B cell (primary cell): ENCODE results near the gene CAMTA1. TPM values are rescaled to one million over a fixed set of nuclear protein-coding genes. Genes with fewer than 3 reads are reported as not detected.

Experiments used
- ATAC-seq: fragments of 200-7000 bp; cut with Tn5 transposase; one replicate; pipeline ENCODE4 v1.10.0; 2021; ENCODE audit warnings: low read depth, mild to moderate bottlenecking, moderate number of reproducible peaks, moderate library complexity
- CTCF ChIA-PET: fragments of 350-600 bp; sonication (Branson Sonifier 250); formaldehyde crosslinking; loops from one replicate; lab custom pipeline; 2021; ENCODE audit warnings: antibody characterized with exemption, inconsistent platforms; lab: Charles Lee
- POLR2A ChIA-PET: fragments of 350-600 bp; sonication (Branson Sonifier 250); formaldehyde crosslinking; loops from one replicate; lab custom pipeline; 2021; ENCODE audit warnings: antibody characterized with exemption; lab: Charles Lee
- DNase-seq: peaks from one replicate; pipeline ENCODE4 v3.0.0; 2013
- H2AFZ ChIP-seq: 2 replicates; pipeline ENCODE4 v1.6.1; 2012; ENCODE audit warnings: mild to moderate bottlenecking, low read depth, low read length; ENCODE audit not compliant: insufficient read depth, poor library complexity, severe bottlenecking
- H3K27ac ChIP-seq, 2 donors: 1 replicate in 1 of 2; 2 replicates in 1 of 2; pipeline ENCODE4 v1.5.1; 2012 to 2013; ENCODE audit warnings: low read length in 2 of 2, mild to moderate bottlenecking in 2 of 2, moderate library complexity in 1 of 2
- H3K27me3 ChIP-seq, 4 experiments: fragments of 200-600 bp in 1 of 4; sonication (generic) in 1 of 4; replicated peaks in 1 of 4; 1 replicate in 2 of 4; 2 replicates in 2 of 4; pipeline versions ENCODE4 v1.6.1 to v1.7.0; 2013 to 2016; ENCODE audit warnings: low read length in 3 of 4, mild to moderate bottlenecking in 2 of 4, mixed read lengths in 1 of 4, moderate library complexity in 1 of 4; ENCODE audit not compliant: insufficient read depth in 4 of 4, control insufficient read depth in 3 of 4; ENCODE audit errors: control extremely low read depth in 1 of 4
- H3K36me3 ChIP-seq, 2 experiments: replicated peaks in 1 of 2; 1 replicate in 1 of 2; 2 replicates in 1 of 2; pipeline versions ENCODE4 v1.6.1 to v1.7.1; 2013; ENCODE audit warnings: low read length in 1 of 2; ENCODE audit not compliant: insufficient read depth in 2 of 2, control insufficient read depth in 1 of 2; ENCODE audit errors: control extremely low read depth in 1 of 2, extremely low read depth in 1 of 2
- H3K4me1 ChIP-seq, 2 donors: fragments of 200-600 bp in 1 of 2; sonication (generic) in 1 of 2; 1 replicate in 1 of 2; 2 replicates in 1 of 2; pipeline versions ENCODE4 v1.5.1 to v1.6.1; 2013 to 2017; ENCODE audit warnings: low read length in 2 of 2; ENCODE audit not compliant: control insufficient read depth in 2 of 2, insufficient read depth in 2 of 2
- H3K4me2 ChIP-seq: replicated peaks from 2 replicates; pipeline ENCODE3; 2012; ENCODE audit warnings: mild to moderate bottlenecking, low read depth, low read length; ENCODE audit not compliant: poor library complexity, severe bottlenecking
- H3K4me3 ChIP-seq, 5 experiments: fragments of 200-600 bp in 1 of 5; sonication (generic) in 1 of 5; 1 replicate in 3 of 5; 2 replicates in 2 of 5; pipeline versions ENCODE4 v1.5.1 to v1.7.0; 2011 to 2016; ENCODE audit warnings: low read length in 4 of 5, mild to moderate bottlenecking in 4 of 5, low read depth in 2 of 5, control low read depth in 1 of 5, moderate library complexity in 1 of 5; ENCODE audit not compliant: insufficient read depth in 1 of 5; ENCODE audit errors: control extremely low read depth in 1 of 5, extremely low read depth in 1 of 5
- H3K79me2 ChIP-seq: fragments of 200-600 bp; sonication (generic); one replicate; pipeline ENCODE4 v1.6.0; 2016; ENCODE audit warnings: low read length; ENCODE audit not compliant: control insufficient read depth, insufficient read depth
- H3K9ac ChIP-seq: fragments of 200-600 bp; sonication (generic); 2 replicates; pipeline ENCODE4 v1.6.1; 2017; ENCODE audit warnings: mild to moderate bottlenecking, low read length, moderate library complexity
- H3K9me3 ChIP-seq, 3 donors: one replicate each; pipeline versions ENCODE4 v1.6.1 to v1.7.1; 2013; ENCODE audit warnings: low read length in 2 of 3; ENCODE audit not compliant: control insufficient read depth in 2 of 3, insufficient read depth in 1 of 3; ENCODE audit errors: control extremely low read depth in 1 of 3
- H4K20me1 ChIP-seq: 2 replicates; pipeline ENCODE4 v1.6.0; 2012; ENCODE audit warnings: mild to moderate bottlenecking, low read length; ENCODE audit not compliant: insufficient read depth, control insufficient read depth, poor library complexity, severe bottlenecking
- H3K27ac Mint-ChIP-seq: one replicate; pipeline ENCODE4 v1.8.0; 2021; ENCODE audit warnings: mixed read lengths
- H3K27me3 Mint-ChIP-seq: one replicate; pipeline ENCODE4 v1.8.0; 2021; ENCODE audit warnings: mixed read lengths
- H3K4me1 Mint-ChIP-seq: one replicate; pipeline ENCODE4 v1.8.0; 2021; ENCODE audit warnings: mixed read lengths
- H3K4me3 Mint-ChIP-seq: one replicate; pipeline ENCODE4 v1.8.0; 2021; ENCODE audit warnings: mixed read lengths
- H3K9me3 Mint-ChIP-seq: one replicate; pipeline ENCODE4 v1.8.0; 2022; ENCODE audit warnings: mixed read lengths; ENCODE audit not compliant: insufficient read depth
- EZH2 ChIP-seq: IDR thresholded peaks from 2 replicates; pipeline ENCODE4 v1.6.1; 2012; ENCODE audit warnings: borderline replicate concordance, low read depth, mild to moderate bottlenecking, moderate library complexity, low read length; ENCODE audit not compliant: insufficient read depth, poor library complexity, severe bottlenecking
- WGBS: methylation state at CpG from one replicate; pipeline ENCODE4 v1.1.5; 2013; ENCODE audit warnings: missing lambda C conversion rate; ENCODE audit not compliant: insufficient coverage; 5-methylcytosine and 5-hydroxymethylcytosine counted together
- intact Hi-C: fragments of 100-400 bp; cut with micrococcal nuclease; formaldehyde crosslinking; loops from one replicate; pipeline ENCODE4 v1.10.0; 2022
- polyA plus RNA-seq: library from polyadenylated mRNA; depleted of rRNA; stranded (reverse); fragments of >200 nt; gene quantifications from 2 replicates; pipeline ENCODE4 v1.2.3, GENCODE V29; 2012
- total RNA-seq, 2 donors: library from RNA; stranded (reverse); fragments of 120-200 nt in 1 of 2; gene quantifications; 1 replicate in 1 of 2; 2 replicates in 1 of 2; pipeline versions ENCODE4 v1.2.3 to v1.2.4, GENCODE V29; 2013 to 2022
- TF ChIP-seq, protein P1 (sequence below): fragments of 200-600 bp; IDR thresholded peaks from one replicate; pipeline ENCODE4 v1.8.0; 2022; ENCODE audit warnings: antibody characterized with exemption, mild to moderate bottlenecking

The CAMTA1 gene
- total and polyA plus RNA-seq, 2 donors (not counting 1 experiment from before 2014, with no cell fraction given): 42.2 to 45.7 TPM

DNA sequence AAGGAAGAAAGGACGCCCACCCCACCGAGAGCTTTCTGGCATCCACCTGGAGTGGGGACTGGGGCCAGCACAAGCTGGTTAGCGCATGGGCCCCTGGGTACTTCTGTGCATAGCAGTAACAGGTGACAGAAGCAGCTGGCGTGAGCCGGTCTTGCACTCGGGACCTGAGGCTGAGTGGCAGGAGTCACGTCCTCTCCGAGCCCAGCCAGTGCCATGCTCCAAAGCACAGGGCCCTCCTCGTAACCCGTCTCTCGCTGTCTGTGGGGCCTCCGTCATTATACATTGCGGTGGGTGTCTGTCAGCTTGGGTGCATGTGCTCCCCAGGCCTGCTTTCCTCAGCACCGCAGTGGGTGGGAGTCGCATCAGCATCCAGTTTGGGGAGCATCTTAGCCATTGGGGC is 898.3 kb downstream of the CAMTA1 start:
- Mint-ChIP-seq H3K4me3 (no peak overlapping the region), H3K27me3 (peaks cover 21% of the 10 kb centered on the region), H3K4me1 (no peaks in the 10 kb centered on the region), H3K27ac (no peak overlapping the region), H3K9me3 (no peaks in the 10 kb centered on the region)
- Histone ChIP-seq H3K9me3 (no peaks in the 10 kb centered on the region), H3K27ac (no peak overlapping the region), H3K27me3 (peaks cover 0 to 18% (median 2%) of the 10 kb centered on the region in 4 experiments), H2AFZ (no peak overlapping the region), H3K9ac (no peak overlapping the region), H3K4me2 (no peak overlapping the region), H3K79me2 (no peaks in the 10 kb centered on the region), H3K36me3 (no peaks in the 10 kb centered on the region), H3K4me3 (no peak overlapping the region), H4K20me1 (no peaks in the 10 kb centered on the region), H3K4me1 (peaks cover 6 to 12% of the 10 kb centered on the region in 2 donors)
- no peak for TF ChIP-seq EZH2
- TF ChIP-seq, protein P1, sequence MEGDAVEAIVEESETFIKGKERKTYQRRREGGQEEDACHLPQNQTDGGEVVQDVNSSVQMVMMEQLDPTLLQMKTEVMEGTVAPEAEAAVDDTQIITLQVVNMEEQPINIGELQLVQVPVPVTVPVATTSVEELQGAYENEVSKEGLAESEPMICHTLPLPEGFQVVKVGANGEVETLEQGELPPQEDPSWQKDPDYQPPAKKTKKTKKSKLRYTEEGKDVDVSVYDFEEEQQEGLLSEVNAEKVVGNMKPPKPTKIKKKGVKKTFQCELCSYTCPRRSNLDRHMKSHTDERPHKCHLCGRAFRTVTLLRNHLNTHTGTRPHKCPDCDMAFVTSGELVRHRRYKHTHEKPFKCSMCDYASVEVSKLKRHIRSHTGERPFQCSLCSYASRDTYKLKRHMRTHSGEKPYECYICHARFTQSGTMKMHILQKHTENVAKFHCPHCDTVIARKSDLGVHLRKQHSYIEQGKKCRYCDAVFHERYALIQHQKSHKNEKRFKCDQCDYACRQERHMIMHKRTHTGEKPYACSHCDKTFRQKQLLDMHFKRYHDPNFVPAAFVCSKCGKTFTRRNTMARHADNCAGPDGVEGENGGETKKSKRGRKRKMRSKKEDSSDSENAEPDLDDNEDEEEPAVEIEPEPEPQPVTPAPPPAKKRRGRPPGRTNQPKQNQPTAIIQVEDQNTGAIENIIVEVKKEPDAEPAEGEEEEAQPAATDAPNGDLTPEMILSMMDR: no peak
- ChIA-PET CTCF (interaction anchor here (1.5 to 2.9 kb wide), 2 partner anchors 14 to 16 kb away, joined by 8 to 9 read pairs; no protein-coding TSS in a partner anchor), POLR2A (no interaction called here)
- intact Hi-C loops: no loop called here
- ATAC-seq: no peak
- 96% methylated on average over 15 of the region's 15 CpGs for WGBS
- DNase-seq: no peak

DNA sequence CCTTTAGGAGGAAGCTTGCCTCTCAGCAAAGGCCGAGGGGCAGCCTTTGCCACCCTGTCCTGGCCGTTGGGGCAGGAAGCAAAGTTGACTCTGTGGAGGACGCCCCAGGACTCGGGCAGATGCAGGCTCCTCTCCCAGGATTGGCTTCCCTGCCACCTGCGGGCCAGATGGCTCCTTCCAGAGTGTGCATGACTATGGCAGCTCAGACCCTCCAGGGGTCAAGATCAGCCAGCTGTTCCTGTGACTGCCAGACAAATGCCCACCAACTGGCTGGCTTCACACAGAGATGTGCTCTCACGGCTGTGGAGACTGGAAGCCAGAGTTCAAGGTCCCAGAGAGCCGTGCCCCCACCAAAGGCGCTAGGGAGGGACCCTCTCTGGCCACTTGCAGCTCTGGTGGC is 898.9 kb downstream of the CAMTA1 start:
- TF ChIP-seq, protein P1: no peak
- TF ChIP-seq EZH2: no peak
- ATAC-seq: no peak
- no peaks in the 10 kb centered on the region for H3K4me1 Mint-ChIP-seq

More for the DNA sequence above, 898.9 kb downstream of the CAMTA1 start:
- Mint-ChIP-seq H3K9me3 (no peaks in the 10 kb centered on the region), H3K27ac (no peak overlapping the region), H3K4me3 (no peak overlapping the region), H3K27me3 (peaks cover 21% of the 10 kb centered on the region)
- Histone ChIP-seq H3K36me3 (no peaks in the 10 kb centered on the region), H4K20me1 (no peaks in the 10 kb centered on the region), H3K27me3 (peaks cover 0 to 18% (median 2%) of the 10 kb centered on the region in 4 experiments), H3K4me2 (no peak overlapping the region), H3K4me3 (no peak overlapping the region), H3K9me3 (no peaks in the 10 kb centered on the region), H3K4me1 (peaks cover 6 to 12% of the 10 kb centered on the region in 2 donors), H3K79me2 (no peaks in the 10 kb centered on the region), H2AFZ (no peak overlapping the region), H3K27ac (no peak overlapping the region), H3K9ac (no peak overlapping the region)
- 81% methylated on average over 8 of the region's 8 CpGs for WGBS
- POLR2A ChIA-PET: no interaction called here
- CTCF ChIA-PET: interaction anchor here (2.9 kb wide), 1 partner anchor 15 kb away, joined by 9 read pairs; no protein-coding TSS in a partner anchor
- intact Hi-C loops: no loop called here
- DNase-seq: no peak
